Caco-2 (cell line): ENCODE results near the gene GRPR. TPM values are rescaled to one million over a fixed set of nuclear protein-coding genes. Genes with fewer than 3 reads are reported as not detected.

Experiments
- BruUV-seq: library from RNA; stranded (reverse); fragments of 400-500 nt; replicated peaks from 2 replicates; lab custom pipeline; 2021; lab: Mats Ljungman, UMichigan
- CTCF ChIA-PET: fragments of 300-600 bp; sonication (Branson Sonifier 250); formaldehyde crosslinking; loops from one replicate; lab custom pipeline; 2022; ENCODE audit warnings: antibody characterized with exemption; lab: Charles Lee
- POLR2A ChIA-PET: fragments of 300-600 bp; sonication (Branson Sonifier 250); formaldehyde crosslinking; loops from one replicate; lab custom pipeline; 2022; ENCODE audit warnings: antibody characterized with exemption; lab: Charles Lee
- DNase-seq, 2 experiments: peaks; one replicate each; pipeline versions ENCODE4 v3.0.0 to v3.0.0-alpha.2; 2020 to 2022
- H3K27me3 ChIP-seq: replicated peaks from 2 replicates; pipeline ENCODE4 v1.6.0; 2011; ENCODE audit warnings: low read length; ENCODE audit not compliant: control insufficient read depth, insufficient read depth
- H3K36me3 ChIP-seq: 2 replicates; pipeline ENCODE4 v1.5.1; 2011; ENCODE audit warnings: low read length; ENCODE audit not compliant: control insufficient read depth, insufficient read depth
- H3K4me1 ChIP-seq: fragments of 250-450 bp; sonication (Bioruptor Pico); 2 replicates; pipeline ENCODE4 v1.5.1; 2020; ENCODE audit warnings: mild to moderate bottlenecking
- H3K4me3 ChIP-seq: 2 replicates; pipeline ENCODE4 v1.5.1; 2011; ENCODE audit warnings: low read depth, mild to moderate bottlenecking, control low read depth, low read length
- H3K9me3 ChIP-seq: fragments of 250-450 bp; sonication (Bioruptor Pico); 2 replicates; pipeline ENCODE4 v1.5.1; 2020; ENCODE audit warnings: mild to moderate bottlenecking, moderate library complexity
- H3K27ac Mint-ChIP-seq: one replicate; pipeline ENCODE4 v1.8.0; 2022; ENCODE audit warnings: mixed read lengths; ENCODE audit not compliant: unreplicated experiment
- H3K27me3 Mint-ChIP-seq: one replicate; pipeline ENCODE4 v1.8.0; 2022; ENCODE audit warnings: mixed read lengths; ENCODE audit not compliant: insufficient read depth, unreplicated experiment
- H3K36me3 Mint-ChIP-seq: one replicate; pipeline ENCODE4 v1.8.0; 2022; ENCODE audit warnings: mild to moderate bottlenecking, mixed read lengths; ENCODE audit not compliant: insufficient read depth, unreplicated experiment
- H3K4me1 Mint-ChIP-seq: one replicate; pipeline ENCODE4 v1.8.0; 2022; ENCODE audit warnings: low read depth, mixed read lengths; ENCODE audit not compliant: unreplicated experiment
- H3K4me3 Mint-ChIP-seq: one replicate; pipeline ENCODE4 v1.8.0; 2022; ENCODE audit warnings: mild to moderate bottlenecking, moderate library complexity, mixed read lengths; ENCODE audit not compliant: unreplicated experiment
- H3K9me3 Mint-ChIP-seq: one replicate; pipeline ENCODE4 v1.8.0; 2022; ENCODE audit warnings: mixed read lengths; ENCODE audit not compliant: unreplicated experiment
- intact Hi-C: fragments of 100-400 bp; cut with micrococcal nuclease; formaldehyde crosslinking; loops from one replicate; pipeline ENCODE4 v1.10.0; 2022; ENCODE audit not compliant: unreplicated experiment
- total RNA-seq: library from RNA; stranded (reverse); gene quantifications from 2 replicates; pipeline ENCODE4 v1.2.3, GENCODE V29; 2022
- TF ChIP-seq, protein P1 (sequence below), 2 experiments: fragments of 200-600 bp in 1 of 2; IDR thresholded peaks; 1 replicate in 1 of 2; 2 replicates in 1 of 2; pipeline versions ENCODE4 v1.5.1 to v1.8.0; 2011 to 2022; ENCODE audit warnings: antibody characterized with exemption in 1 of 2, control low read depth in 1 of 2, inconsistent platforms in 1 of 2, low read depth in 1 of 2, low read length in 1 of 2, mild to moderate bottlenecking in 1 of 2, moderate library complexity in 1 of 2; ENCODE audit not compliant: insufficient read depth in 1 of 2, severe bottlenecking in 1 of 2, unreplicated experiment in 1 of 2

GRPR gene
- total RNA-seq, 1 experiment from 2014 or later: not detected

DNA sequence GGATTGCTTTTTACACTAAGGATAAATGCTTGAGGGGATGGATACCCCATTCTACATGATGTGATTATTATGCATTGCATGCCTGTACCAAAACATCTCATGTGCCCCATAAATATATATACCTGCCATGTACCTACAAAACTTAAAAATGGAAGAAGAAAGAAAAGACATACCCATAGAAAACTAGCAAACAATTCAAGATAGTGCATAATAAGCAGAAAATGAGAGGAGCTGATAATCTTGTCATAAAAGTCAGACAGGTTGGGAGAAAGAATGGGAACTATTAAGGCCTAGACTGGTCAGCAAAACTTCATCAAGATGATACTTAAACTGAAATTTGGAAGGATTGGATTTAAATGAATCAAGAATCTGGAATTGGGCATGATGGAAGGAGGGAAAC is 22.3 kb downstream of the GRPR start:
- no peaks in the 10 kb centered on the region for H3K36me3 Mint-ChIP-seq

DNA sequence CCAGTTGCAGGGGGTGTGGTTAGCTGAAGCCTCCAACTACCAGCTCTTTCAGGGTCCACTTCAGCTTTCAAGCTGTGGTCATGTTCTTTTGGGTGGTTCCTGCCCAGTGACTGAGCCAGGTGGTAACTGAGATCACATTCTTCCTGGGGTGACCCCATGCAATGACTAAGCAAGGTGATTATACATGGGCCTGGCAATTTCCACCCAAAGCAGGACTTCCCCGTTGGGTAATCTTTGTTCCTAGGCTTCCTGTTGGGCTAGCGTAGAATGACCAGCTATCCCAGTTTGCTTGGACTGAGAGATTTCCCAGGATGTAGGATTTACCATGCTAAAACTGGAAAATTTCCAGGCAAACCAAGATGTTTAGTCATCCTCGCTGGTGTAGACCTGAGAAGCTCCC is 25.5 kb downstream of the GRPR start:
- no peaks in the 10 kb centered on the region for H3K4me1 ChIP-seq
- Mint-ChIP-seq H3K4me1 (no peaks in the 10 kb centered on the region), H3K36me3 (no peaks in the 10 kb centered on the region), H3K27ac (no peak overlapping the region), H3K4me3 (no peak overlapping the region), H3K9me3 (peaks cover 8% of the 10 kb centered on the region), H3K27me3 (peaks cover 8% of the 10 kb centered on the region)
- CTCF ChIA-PET: no interaction called here
- H3K4me3 ChIP-seq: no peak overlapping the region
- DNase-seq: no peak
- H3K27me3 ChIP-seq: no peaks in the 10 kb centered on the region
- no peaks in the 10 kb centered on the region for H3K9me3 ChIP-seq
- H3K36me3 ChIP-seq: no peaks in the 10 kb centered on the region
- intact Hi-C loops: no loop called here
- POLR2A ChIA-PET: no interaction called here
- TF ChIP-seq, protein P1, sequence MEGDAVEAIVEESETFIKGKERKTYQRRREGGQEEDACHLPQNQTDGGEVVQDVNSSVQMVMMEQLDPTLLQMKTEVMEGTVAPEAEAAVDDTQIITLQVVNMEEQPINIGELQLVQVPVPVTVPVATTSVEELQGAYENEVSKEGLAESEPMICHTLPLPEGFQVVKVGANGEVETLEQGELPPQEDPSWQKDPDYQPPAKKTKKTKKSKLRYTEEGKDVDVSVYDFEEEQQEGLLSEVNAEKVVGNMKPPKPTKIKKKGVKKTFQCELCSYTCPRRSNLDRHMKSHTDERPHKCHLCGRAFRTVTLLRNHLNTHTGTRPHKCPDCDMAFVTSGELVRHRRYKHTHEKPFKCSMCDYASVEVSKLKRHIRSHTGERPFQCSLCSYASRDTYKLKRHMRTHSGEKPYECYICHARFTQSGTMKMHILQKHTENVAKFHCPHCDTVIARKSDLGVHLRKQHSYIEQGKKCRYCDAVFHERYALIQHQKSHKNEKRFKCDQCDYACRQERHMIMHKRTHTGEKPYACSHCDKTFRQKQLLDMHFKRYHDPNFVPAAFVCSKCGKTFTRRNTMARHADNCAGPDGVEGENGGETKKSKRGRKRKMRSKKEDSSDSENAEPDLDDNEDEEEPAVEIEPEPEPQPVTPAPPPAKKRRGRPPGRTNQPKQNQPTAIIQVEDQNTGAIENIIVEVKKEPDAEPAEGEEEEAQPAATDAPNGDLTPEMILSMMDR (IDR thresholded peaks at IDR 0.05; ENCODE audit: insufficient read depth in 1 of 2, low read depth in 1 of 2, low read length in 1 of 2, severe bottlenecking in 1 of 2, unreplicated experiment in 1 of 2): no peak
- BruUV-seq: no TSS peak

More for the DNA sequence above, 22.3 kb downstream of the GRPR start:
- BruUV-seq: no TSS peak
- Histone ChIP-seq H3K4me1 (no peaks in the 10 kb centered on the region), H3K4me3 (no peak overlapping the region), H3K36me3 (no peaks in the 10 kb centered on the region), H3K27me3 (no peaks in the 10 kb centered on the region), H3K9me3 (no peaks in the 10 kb centered on the region)
- Mint-ChIP-seq H3K4me3 (no peak overlapping the region), H3K27ac (no peak overlapping the region), H3K9me3 (peaks cover 8% of the 10 kb centered on the region), H3K4me1 (no peaks in the 10 kb centered on the region), H3K27me3 (peaks cover 6% of the 10 kb centered on the region)
- DNase-seq: no peak
- TF ChIP-seq, protein P1 (IDR thresholded peaks at IDR 0.05; ENCODE audit: insufficient read depth in 1 of 2, low read depth in 1 of 2, low read length in 1 of 2, severe bottlenecking in 1 of 2, unreplicated experiment in 1 of 2): no peak
- intact Hi-C loops: no loop called here
- POLR2A ChIA-PET: no interaction called here
- CTCF ChIA-PET: no interaction called here

DNA sequence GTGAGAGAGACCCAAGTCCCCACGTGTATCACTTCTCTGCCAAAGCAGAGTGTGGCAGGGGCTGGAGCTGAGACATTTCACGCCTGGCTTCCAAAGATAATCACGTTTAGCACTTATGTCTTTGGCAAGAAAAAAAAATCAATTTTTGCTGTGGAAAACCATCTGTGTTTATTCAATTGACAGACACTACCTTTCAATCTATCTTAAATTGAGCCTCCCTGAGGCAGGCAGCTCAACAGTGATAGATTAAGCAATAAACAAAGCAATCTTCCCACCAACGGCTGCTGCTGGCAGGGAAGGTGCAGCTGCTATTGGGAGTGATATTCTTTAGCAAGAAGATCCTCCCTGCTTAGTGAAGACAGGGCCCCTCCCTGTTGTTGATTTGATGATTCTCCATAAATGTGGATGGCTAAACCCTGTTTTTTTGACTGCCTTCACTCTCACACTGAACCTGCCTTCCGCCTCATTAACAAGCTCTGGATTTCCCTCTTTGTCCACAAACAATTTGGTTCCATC is 32.3 kb downstream of the GRPR start:
- Histone ChIP-seq H3K27me3 (no peaks in the 10 kb centered on the region), H3K36me3 (no peaks in the 10 kb centered on the region), H3K9me3 (no peaks in the 10 kb centered on the region), H3K4me3 (no peak overlapping the region), H3K4me1 (no peaks in the 10 kb centered on the region)
- intact Hi-C loops: no loop called here
- H3K4me3 Mint-ChIP-seq: no peak overlapping the region
- POLR2A ChIA-PET: no interaction called here
- no peaks in the 10 kb centered on the region for H3K4me1 Mint-ChIP-seq
- H3K9me3 Mint-ChIP-seq: no peaks in the 10 kb centered on the region
- H3K36me3 Mint-ChIP-seq: no peaks in the 10 kb centered on the region
- peaks cover 5% of the 10 kb centered on the region for H3K27me3 Mint-ChIP-seq
- CTCF ChIA-PET: no interaction called here
- no peak for DNase-seq
- no peak overlapping the region for H3K27ac Mint-ChIP-seq
- BruUV-seq: no TSS peak
- TF ChIP-seq, protein P1 (IDR thresholded peaks at IDR 0.05; ENCODE audit: insufficient read depth in 1 of 2, low read depth in 1 of 2, low read length in 1 of 2, severe bottlenecking in 1 of 2, unreplicated experiment in 1 of 2): no peak
